GM19455 (cell line): ENCODE measurements around the gene GRAMD1B.
"Not testable (repeated sequence)": the region's sequence is repeated elsewhere in the genome, so short reads cannot be mapped to it uniquely, and the experiment has no call there.

ENCODE experiments used
- ATAC-seq: cut with Tn5 transposase; IDR thresholded peaks from one replicate; pipeline ENCODE4 v1.9.1; 2021; ENCODE audit not compliant: unreplicated experiment

GRAMD1B gene

DNA sequence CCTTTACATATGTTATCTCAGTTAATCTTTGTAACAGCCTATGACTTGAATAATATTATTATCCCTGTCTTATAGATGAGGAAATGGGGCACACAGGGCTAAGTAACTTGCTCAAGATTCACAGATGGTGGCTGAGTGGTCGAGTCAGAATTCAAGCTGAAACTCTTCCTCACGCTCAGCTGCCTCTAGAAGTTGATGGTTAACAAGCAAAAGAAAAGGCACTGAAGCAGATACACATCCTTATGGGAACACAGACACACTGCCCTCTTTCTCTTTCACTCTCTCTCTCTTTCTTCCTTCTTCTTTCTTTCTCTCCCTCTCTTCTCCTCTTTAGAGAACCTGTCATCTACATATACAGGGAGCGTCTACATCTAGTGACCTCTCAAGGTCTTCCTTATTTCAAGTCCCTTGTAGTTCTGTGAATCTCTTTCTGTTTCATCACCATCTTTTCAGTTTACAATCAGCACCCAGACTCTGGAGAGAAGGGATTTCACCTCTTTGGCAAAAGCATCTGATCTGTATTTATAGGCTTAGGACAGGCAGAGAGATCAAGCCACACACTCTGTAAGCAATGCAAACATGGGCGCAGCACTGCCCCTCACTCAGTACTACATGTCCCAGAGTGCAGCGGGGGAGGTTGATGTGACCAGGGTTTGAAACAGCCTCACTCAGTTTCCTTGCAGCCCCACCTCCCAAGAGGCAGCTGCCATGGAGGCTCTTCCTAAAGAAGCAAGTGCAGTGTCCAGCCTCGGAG is 75.7 kb downstream of the GRAMD1B start:
- no peak for ATAC-seq

GRCh38 chr11:123507043-123507442 is 77.0 kb downstream of the GRAMD1B start:
- no peak for ATAC-seq

- no peak for ATAC-seq
These were observed 79.9 kb downstream of the GRAMD1B start for GRCh38 chr11:123509737-123510578.

GRCh38 chr11:123510579-123510905 is 80.5 kb downstream of the GRAMD1B start:
- ATAC-seq = no peak

DNA sequence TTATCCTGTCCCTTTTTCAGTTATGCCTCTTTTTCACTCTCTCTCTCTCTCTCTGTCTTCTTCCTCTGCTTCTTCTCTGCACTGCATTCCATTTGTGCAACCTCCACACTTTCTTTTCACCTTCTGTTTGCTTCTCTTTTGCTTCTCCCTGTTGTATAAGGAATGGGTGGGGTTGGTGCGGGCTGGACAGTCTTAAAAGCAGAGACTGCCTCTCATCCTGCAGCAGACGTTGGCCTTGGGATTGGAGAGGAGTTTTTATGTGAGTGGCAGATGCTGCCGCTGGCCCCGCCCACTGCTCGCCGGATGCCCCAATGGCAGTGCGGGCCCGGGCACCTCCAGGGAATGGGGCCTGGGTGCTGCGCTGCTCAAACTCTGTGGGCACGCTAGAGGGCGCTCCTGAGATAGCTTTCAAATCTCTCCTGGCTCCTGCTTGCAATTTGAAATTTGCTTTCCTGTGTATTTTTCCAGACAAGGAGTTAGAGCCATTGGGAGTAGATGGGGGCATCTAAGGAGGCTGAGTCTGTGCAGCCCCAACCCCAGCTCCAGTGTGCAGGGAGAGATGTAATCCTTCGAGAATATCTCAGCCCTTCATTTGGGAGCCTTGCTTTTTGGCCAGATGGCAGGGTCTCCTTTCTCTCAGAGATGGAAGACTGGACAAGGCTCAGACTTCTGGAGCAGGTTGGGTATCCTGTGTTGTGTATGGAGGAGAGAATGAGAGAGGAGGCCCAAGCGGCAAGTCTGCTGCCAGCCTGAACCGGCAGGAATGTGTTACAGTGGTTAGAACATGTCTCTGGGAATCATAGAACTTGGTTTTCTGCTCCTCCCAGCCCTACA is 81.2 kb downstream of the GRAMD1B start:
- ATAC-seq = peak; percentile 91

- ATAC-seq = not testable (repeated sequence)
These were observed 83.2 kb downstream of the GRAMD1B start for GRCh38 chr11:123513309-123513708.

GRCh38 chr11:123516238-123516637 is 86.2 kb downstream of the GRAMD1B start:
- no peak for ATAC-seq

GRCh38 chr11:123517559-123518364 is 87.7 kb downstream of the GRAMD1B start:
- ATAC-seq = no peak

GRCh38 chr11:123518496-123519054 is 88.5 kb downstream of the GRAMD1B start:
- ATAC-seq = no peak

DNA sequence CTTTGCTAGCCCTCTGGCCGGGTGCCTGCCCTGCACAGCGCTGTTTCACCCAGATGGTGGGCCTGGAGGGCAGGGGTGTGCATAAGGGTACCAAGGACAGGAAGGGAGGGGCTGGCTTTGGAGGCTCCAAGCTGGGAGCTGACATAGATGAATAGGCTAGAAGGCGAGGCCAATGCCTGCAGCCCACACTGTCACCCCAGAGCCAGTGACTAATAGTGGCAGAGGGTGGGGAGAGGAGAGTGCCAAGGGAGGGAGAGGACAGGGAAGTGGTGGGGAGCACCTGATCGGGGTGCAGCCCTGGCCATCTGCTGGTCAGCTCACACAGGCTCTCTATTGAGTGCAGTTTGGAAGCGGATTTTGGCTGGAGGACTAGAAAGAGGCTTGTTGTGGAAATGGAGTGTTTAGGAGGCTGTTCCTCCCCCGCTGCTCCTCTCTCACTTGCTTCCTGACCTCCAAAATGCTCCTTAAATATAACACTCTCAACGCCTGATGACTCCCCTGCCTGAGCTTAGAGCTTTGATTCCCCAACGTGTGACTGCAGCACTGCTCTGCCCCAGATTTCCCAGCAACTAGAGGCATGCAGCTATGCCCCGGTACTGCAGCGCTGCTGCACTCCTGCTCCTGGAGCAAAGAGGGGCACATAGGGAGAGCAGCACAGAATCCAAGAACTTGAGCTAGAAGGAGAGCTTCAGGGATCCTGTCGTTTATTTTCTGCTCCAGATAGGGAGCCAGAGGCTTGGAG is 89.2 kb downstream of the GRAMD1B start:
- no peak for ATAC-seq

DNA sequence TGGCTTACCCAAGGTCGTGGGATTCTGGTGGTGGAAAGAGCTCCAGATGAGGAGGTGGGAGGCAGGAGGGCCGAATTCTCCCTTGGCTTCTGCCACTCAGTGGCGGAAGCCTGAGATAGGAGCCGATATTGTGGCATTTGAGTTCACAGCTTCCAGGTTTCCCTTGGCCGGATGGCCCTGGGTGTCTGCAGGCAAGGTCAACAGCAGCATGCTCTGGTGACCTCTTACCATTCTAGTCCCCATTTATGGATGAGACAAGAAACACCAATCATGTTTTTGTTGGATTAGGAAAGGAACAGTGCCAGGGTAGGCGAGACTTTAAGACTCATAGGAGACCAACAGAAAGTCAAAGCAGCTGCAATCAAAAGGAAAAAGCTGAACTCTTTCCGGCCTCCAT is 89.7 kb downstream of the GRAMD1B start:
- no peak for ATAC-seq

GRCh38 chr11:123520476-123520875 is 90.4 kb downstream of the GRAMD1B start:
- ATAC-seq = not testable (repeated sequence)

DNA sequence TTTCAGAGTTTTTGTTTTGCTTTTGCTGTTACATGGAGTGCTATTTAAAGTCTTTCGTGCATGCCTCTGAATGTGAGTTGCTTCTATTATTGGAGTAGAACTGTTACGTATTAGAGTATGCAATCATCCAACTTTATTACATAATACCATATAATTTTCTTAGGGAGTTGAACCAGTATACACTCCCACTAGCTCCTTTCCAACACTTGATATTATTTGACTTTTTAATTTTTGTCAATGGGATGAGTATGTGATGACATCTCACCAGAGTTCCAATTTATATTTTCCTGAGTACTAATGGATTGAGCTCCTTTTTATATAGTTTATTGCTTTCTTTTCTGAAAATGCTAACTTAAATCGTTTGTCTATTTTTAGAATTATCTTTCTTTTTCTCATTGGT is 90.9 kb downstream of the GRAMD1B start:
- ATAC-seq = no peak

- no peak for ATAC-seq
These were observed 91.9 kb downstream of the GRAMD1B start for GRCh38 chr11:123521930-123522329.

DNA sequence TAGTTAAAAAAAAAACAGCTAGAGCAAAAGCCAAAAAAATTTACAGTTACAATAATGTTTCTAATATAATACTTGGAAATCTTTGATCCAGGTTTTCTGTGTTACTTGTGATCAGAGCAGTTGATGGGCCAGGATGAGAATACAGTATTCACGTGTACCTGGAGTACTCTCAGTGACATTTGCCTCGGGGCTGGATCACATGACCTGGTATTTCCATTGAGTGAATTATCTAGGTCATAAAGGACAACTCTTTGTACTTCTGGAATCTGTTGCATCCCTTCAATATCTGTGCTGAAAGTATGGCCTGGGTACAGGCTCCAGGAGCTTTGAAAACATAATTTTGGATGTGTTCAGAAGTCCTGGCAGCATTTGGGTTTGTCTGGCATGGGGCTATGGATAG is 93.5 kb downstream of the GRAMD1B start:
- no peak for ATAC-seq

GRCh38 chr11:123525097-123525496 is 95.0 kb downstream of the GRAMD1B start:
- no peak for ATAC-seq

GRCh38 chr11:123525511-123525918 is 95.4 kb downstream of the GRAMD1B start:
- ATAC-seq = no peak

DNA sequence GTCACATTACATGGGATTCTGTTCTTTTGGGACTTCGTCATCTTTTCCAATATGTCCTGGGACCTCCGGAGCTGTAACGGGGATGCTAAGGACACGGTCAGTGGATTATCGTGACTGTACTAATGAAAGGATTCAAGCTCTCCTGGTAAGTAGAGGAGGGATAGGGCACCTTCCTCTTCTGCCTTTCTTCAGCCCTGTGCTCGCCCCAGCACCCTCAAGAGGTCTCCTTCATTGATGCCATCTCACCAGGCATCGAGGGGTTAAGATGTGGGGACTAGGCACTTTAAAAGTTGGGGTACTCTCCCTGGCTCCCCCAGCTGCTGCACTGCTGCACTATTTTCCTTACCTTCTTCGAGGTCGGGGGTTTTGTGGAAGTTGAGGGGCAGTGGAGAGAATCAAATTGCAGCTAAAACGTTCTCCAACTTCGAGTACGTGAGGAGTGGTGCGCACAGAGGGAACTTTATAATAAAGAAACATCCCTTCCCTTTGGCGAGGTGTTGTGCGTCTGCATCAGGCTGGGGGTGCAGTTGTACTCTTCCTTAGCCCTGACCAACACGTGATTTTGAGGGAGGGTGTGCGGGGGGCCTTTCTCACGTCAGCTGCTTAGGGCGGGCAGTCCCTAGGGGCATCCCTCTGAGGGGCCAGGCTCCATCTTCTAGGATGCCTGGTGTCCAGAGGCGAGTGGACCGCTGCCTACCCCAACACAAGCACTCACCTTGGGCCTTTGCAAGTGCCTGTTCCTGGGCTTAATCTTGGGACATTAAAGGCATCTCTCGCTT is 96.1 kb downstream of the GRAMD1B start:
- no peak for ATAC-seq

- ATAC-seq = no peak
These were observed 96.8 kb downstream of the GRAMD1B start for GRCh38 chr11:123526918-123527317.
